ENCODE data around the gene NOP16.

DNA sequence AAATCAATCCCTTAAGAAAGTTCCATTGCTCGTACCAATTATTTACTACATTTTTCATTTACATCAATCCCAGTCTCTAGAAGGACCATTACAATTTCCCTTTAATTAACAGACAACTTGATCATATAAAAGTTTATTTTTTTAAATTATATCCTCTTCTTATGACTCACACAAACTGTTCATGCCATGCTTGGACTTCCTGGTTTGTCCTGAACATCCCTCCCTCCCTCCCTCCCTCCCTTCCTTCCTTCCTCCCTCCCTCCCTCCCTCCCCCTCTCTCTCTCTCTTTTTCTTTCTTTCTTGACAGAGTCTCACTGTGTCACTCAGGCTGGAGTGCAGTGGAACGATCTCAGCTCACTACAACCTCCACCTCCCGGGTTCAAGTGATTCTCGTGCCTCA, 39.6 kb upstream of the NOP16 start:
- TF ChIP-seq, protein P1, sequence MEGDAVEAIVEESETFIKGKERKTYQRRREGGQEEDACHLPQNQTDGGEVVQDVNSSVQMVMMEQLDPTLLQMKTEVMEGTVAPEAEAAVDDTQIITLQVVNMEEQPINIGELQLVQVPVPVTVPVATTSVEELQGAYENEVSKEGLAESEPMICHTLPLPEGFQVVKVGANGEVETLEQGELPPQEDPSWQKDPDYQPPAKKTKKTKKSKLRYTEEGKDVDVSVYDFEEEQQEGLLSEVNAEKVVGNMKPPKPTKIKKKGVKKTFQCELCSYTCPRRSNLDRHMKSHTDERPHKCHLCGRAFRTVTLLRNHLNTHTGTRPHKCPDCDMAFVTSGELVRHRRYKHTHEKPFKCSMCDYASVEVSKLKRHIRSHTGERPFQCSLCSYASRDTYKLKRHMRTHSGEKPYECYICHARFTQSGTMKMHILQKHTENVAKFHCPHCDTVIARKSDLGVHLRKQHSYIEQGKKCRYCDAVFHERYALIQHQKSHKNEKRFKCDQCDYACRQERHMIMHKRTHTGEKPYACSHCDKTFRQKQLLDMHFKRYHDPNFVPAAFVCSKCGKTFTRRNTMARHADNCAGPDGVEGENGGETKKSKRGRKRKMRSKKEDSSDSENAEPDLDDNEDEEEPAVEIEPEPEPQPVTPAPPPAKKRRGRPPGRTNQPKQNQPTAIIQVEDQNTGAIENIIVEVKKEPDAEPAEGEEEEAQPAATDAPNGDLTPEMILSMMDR (conservative IDR thresholded peaks at IDR 0.05) = no peak
- TF ChIP-seq ZFX (IDR thresholded peaks at IDR 0.05) = no peak
